ENCODE measurements around the gene MMP20.

MMP20 gene

DNA sequence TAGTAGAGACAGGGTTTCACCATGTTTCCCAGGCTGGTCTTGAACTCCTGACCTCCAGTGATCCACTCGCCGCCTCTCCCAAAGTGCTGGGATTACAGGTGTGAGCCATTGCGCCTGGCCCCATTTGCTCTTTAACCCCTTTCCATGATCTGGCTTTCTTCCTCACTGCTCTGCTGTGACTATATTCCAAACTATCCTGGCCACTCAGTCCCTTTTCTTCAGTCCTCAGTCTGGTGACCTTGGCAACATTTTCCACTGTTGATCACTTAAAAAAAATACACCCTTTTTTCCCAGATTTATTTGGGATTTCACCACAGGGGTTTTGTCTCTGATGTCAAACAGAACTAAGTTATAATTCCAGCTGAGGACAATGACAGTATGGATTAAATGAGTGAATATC, 24.5 kb downstream of the MMP20 start:
- no peak for DNase-seq (ENCODE audit: low read depth)

DNA sequence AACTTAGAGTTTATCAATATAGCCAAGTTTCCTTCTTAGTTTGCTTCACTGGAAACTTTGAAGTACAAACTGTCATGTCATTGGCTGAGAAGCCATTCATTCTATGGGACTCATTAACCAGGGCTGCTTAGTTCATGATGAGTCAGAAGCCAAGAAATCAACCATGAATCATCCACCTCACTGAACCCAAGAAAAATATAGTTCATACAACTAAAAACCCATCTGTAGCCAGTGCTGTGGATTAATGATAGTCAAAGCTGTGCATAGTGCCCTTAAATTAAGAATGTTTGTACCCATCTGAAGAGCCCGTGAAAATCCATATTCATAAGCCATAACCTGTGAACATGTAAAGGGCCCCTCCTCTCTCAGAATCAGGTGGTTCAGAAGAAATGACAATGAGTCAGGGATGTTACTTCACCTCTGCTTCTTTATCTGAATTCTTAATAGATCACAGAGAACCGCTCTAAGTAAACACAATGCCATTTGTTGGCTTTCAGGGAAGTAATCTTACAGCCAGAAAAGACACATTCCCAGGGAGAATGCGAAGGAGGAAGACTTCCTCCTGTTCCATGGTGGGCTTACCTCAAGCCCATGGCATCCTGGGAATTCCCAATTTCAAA, 25.4 kb downstream of the MMP20 start:
- H3K4me3 ChIP-seq (ENCODE audit: low read depth, low read length), result no peak overlapping the region
- peak; percentile 81 for DNase-seq (ENCODE audit: low read depth)

More for the DNA sequence above, 24.5 kb downstream of the MMP20 start:
- no peak overlapping the region for H3K4me3 ChIP-seq (ENCODE audit: low read depth, low read length)

DNA sequence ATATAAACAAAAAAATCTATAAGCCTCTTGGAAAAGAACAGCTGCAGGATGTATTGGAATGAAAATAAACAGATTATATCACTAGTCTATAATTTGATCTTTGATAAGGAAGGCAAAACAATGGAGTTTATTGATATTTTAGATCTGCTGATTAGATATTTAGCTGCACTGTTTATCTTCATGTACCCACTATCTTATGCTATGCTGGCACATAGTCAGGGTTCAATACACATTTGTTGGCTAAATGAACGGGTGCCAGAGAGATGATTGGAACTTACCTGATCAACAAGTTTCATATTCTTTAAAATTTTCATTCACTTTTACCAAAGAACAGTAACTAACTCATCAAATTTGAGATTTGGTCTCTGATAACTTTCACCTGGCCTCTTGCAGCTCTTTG, 26.9 kb downstream of the MMP20 start:
- no peak overlapping the region for H3K4me3 ChIP-seq (ENCODE audit: low read depth, low read length)
- DNase-seq (ENCODE audit: low read depth), result no peak

DNA sequence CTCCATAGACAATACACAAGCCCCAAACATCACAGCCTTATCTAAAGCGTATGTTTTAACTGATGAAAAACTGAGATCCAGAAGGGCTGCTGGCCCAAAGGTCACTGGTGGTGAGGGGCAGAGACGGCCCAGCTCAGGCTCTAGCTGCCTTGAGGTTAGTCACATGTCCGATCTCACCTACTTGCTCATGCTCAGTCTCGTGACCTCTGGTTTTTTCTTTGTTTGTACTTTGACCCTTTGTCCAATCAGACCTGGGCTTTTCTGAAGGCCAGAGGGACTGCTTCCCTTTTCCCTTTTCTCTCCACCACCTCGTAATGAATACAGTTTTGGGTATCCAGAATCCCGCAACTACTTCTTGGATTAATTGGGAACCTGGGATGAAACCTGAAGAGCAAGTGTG, 28.6 kb downstream of the MMP20 start:
- DNase-seq (ENCODE audit: low read depth), result no peak
- no peak overlapping the region for H3K4me3 ChIP-seq (ENCODE audit: low read depth, low read length)

DNA sequence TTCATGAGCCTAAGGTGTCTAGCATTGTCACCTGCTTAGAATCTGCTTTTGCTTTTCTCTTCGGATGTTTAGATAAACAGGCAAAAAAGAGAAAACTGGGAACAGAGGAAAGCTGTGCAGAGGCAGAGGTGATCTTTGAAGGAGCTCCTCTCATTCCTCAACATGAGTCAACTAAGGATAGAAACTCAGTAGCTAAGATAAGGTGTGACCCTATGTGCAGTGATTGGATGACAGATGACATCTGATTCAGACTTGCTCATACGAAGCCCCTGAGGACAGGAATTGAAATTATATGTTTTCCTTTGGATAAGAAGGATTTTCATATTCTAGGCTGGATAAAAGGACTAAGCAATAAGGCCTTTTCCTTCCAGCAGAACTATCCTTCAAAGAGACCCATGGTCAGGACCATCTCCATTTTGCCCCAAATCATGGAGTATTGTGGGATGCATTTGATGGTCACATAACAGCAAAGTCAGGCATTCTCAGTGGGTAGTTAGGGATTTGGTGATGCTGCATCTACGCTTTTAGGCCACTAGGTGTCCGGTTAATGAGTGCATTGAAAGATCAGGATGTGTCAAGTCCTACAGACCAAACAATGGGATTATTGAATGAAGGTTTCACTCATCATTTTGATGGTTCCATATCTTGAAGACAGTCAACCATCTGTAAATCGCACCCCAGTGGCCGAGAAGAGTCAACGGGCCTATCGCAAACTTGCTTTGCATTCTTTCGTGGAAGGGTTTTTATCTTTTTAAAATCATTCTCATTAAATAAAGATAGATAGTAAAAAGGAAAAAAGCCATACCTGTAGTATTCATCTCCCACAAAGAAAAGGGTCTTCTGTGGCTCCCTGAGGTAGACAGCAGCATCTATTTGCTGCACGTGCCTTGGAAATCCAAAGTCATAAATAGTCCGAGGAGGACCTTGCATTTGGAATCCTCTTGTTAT, 32.2 kb downstream of the MMP20 start:
- DNase-seq (ENCODE audit: low read depth), result no peak
- no peak overlapping the region for H3K4me3 ChIP-seq (ENCODE audit: low read depth, low read length)

DNA sequence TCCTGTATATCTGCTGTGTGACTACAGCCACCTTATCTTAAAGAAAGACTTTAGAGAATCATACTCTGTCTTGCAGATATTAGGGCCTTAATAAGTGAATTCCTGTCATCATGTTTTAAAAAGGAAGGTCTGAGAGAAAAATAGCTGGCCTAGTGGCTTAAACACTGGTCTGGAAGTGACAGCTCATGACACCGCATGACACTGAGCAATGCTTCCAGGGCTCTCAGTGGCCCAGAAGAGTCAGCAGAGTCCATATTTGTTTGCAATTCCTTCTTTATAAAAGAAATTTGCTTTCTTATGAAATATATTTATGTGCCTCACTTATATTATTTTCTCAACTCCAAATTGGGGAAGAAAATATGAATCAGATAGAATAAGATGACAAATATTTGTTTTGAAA, 33.0 kb downstream of the MMP20 start:
- no peak for DNase-seq (ENCODE audit: low read depth)
- no peak overlapping the region for H3K4me3 ChIP-seq (ENCODE audit: low read depth, low read length)

DNA sequence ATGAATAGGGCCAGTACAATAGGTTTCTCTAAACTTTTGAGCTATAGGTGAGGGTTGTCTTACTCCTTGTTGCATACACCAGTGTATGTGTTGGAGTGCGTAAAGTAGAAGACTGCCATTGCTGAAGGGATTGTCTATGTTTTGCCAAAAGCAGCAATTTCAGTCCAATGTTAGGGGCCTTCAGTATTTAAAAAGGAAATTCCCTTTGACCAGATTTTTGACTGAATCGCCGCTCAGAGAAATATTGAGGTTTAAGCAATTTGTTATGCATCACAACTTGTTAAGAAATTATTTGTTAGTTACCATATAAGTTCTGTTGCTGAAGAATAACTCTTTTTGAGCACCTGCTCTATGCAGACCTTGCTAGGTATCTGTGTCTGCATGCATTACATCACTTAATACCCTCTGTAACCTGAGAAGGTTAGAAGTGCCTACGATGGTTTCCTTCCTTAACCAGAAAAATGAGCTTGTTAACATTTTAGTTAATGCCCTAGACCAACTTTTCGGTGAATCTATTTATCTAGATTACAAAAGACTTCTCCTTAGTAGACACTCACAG, 33.9 kb downstream of the MMP20 start:
- no peak for DNase-seq (ENCODE audit: low read depth)
- H3K4me3 ChIP-seq (ENCODE audit: low read depth, low read length), result no peak overlapping the region

DNA sequence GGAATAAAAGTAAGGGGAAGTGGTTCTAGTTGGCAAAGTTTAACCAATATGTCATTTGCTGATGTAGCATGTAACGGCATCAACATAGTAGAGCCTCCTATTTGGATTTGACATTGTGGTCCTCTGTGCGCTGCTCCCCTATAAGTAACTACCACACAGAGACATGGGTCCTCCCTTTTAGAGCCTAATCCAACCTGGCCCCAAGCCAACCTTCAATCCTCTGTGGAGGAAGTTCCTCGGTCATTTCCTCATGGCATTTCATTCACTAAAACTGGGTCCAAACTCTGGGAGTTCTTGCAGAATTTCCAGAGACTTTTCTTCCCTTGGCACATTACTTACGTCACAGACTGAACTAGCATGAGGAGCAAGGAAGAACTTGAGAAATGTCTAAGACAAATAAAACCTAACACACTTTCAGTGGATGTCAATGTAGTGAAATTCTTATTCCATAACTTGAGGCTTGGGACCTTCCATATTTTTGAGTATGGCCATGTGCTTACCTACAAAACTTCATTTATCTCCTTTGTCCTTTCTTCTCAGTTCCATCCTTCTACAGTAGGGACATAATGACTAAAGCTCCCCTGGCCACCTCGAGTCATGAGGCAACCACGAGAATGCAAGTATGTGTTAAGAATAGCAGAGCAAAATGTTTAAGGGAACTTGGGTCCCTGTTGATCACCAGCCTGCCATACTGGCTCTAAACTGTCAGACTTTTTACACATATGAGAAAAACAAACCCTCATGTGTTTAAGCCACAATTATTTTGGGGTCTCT, 34.7 kb downstream of the MMP20 start:
- no peak for DNase-seq (ENCODE audit: low read depth)
- no peak overlapping the region for H3K4me3 ChIP-seq (ENCODE audit: low read depth, low read length)

DNA sequence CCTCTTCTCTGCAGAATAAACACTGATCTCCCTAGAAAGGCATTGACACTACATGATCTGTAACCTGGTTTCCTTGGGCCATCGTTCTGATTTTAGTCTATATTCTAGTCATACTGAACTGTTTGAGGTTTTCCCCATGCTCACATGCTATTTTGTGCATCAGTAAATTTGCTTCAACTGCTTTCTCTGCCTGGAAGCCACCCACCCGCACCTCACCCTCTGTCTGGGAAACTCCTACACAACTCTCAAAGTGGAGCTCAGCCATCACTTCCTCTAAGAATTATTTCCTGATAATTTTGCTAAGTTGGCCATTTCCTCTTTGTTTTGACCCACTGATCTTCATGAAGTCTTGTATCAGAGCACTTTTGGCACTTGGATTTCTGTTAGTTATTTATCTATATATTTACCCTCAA, 36.1 kb downstream of the MMP20 start:
- no peak overlapping the region for H3K4me3 ChIP-seq (ENCODE audit: low read depth, low read length)
- no peak for DNase-seq (ENCODE audit: low read depth)

DNA sequence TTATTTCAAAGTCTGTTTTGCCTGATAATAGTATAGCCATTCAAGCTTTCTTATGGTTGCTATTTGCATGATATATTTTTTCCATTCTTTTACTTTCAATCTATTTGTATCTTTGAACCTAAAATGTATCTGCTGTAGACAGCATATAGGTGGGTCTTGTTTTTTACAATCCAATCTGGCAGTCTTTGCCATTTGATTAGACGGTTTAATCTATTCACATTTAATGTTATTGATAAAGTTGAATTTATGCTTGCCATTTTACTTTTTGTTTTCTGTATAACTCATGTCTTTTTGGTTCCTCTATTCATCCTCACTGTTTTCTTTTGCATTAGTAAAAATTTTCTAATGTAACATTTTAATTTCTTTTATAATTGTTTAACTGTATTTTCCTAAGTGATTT, 37.4 kb downstream of the MMP20 start:
- no peak overlapping the region for H3K4me3 ChIP-seq (ENCODE audit: low read depth, low read length)
- no peak for DNase-seq (ENCODE audit: low read depth)

DNA sequence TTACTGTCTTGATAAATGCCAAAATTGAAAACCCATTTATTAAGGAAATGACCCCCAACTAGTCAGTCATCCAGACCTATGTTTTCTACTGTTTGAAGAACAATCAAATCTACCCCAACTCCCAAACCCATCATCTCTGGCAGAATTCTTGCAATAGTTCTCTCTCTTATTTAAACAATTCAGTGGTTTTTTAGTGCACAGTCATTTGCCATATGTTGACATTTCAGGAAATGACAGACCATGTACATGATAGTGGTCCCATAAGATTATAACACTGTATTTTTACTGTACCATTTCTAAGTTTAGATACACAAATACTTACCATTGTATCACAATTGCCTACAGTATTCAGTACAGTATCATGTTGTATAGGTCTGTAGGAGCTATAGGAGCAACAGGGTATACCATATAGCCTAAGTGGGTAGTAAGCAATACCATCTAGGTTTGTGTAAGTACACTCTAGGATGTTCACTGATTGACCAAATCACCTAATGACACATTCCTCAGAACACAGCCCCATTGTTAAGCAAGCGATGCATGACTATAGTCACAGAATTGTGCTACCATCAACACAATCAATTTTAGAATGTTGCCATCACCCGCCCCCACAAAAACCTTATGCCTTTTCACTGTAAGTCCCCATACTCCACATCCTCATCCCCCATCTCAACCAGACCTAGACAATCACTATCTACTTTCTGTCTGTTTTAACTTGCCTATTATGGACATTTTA, 41.8 kb downstream of the MMP20 start:
- H3K4me3 ChIP-seq (ENCODE audit: low read depth, low read length), result no peak overlapping the region
- DNase-seq (ENCODE audit: low read depth), result no peak

DNA sequence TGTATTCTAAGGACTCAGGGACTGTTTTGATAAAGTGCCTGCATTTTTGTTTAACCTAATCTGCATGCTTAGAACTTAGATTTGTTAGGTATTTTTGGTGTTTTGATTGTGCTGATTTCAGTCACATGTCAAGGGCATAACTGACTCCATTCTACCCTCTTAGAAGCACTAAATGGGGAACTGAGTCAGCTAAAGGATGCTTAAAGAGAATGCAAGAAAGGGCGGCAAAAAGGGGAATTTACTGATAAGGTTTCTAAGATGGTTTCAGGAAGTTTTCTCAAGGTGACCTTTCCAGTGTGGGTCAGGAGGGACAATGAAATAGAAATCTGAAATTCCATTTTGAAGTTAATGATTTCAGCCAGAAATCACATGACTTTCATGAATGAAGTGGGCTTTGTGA, 43.0 kb downstream of the MMP20 start:
- no peak for DNase-seq (ENCODE audit: low read depth)

DNA sequence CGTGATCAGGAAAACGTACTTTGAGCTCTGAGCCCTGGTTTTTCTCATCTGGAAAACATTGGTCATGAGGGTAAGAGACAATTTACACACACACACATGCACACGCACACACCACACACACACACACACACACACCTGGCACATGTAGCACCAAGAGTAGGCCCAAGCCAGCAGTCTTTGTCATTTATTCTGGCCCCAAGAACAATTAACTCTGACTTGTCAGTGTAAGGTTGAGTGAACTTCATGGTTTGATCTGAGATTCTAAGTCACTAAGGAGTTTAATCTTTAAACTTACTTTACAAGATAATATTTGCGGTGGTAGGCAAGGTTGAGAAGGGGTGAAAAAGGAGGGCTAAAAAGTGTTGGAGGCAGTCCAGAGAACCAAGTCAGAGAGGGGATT, 44.1 kb downstream of the MMP20 start:
- no peak overlapping the region for H3K4me3 ChIP-seq (ENCODE audit: low read depth, low read length)
- DNase-seq (ENCODE audit: low read depth), result no peak

More for the DNA sequence above, 43.0 kb downstream of the MMP20 start:
- no peak overlapping the region for H3K4me3 ChIP-seq (ENCODE audit: low read depth, low read length)

DNA sequence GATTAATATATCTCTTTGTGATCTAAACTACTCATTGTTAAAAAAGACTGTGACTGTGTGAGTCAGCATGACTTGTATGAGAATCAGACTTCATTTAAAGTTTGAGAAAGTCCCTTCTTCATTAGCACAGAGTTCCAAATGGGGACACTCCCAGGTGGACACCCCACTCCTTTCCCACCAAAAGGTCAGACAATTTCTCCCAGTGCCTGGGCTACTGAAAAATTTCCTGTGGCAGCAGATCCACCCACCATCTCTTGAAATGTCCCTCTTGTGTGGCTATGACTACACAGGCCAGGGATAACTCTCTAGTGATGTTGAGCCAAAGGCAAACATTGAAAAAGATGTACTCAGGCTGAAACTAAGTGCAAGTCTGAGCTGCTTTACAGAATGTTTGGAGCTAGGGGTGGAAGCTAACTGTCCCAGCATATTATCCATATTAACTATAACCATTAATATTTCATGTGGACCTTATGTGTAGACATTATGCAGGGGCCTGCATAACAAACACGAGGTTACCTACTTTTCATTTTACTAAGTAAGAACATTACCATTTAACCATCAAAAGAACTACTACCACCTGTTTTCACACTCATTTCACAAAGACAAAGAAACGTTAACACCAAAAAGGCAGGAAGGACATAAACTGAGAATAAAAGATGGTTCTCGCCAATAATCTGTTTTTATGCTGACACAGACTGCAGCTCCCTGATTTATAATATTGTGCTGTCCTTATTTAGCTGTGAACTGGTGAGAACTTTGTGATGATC, 44.8 kb downstream of the MMP20 start:
- no peak overlapping the region for H3K4me3 ChIP-seq (ENCODE audit: low read depth, low read length)
- DNase-seq (ENCODE audit: low read depth), result no peak

DNA sequence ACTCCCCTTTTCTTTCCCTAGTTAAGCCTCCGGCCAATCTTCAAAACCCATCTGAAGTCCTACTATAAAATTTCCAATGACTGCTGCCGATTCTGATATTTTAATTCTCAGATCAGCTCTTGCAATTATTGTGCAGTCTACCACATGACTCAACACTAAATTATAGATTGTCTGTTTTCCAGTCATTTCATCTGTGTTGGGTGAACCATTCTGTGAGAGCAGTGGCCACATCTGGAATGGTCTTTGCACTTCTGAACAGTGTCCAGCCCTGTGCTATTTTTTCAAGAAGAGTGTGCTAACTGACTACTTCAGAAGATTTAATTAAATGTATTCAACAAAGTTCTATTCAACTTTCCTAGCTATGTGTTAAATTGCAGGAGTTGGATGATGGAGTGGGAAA, 47.4 kb downstream of the MMP20 start:
- no peak for DNase-seq (ENCODE audit: low read depth)
- H3K4me3 ChIP-seq (ENCODE audit: low read depth, low read length), result no peak overlapping the region

DNA sequence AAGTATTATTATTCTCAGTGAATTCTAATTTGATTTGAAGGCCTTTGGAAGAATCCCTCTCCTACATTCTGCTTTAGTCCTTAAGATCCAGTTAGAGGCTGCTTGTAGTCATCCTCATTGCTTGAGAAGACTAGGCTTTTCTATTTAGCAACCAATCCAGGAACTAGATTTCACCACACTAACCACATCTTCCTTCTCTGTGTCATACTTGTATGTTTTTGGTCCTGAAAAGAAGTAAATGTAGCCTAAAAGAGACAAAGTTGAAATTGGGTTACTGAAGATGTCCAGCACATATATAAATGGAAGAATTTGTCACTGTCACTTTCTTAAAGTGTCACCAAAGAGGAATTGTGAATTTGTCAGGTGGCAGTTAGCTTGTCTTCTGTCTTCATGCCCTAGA, 48.0 kb downstream of the MMP20 start:
- no peak overlapping the region for H3K4me3 ChIP-seq (ENCODE audit: low read depth, low read length)
- DNase-seq (ENCODE audit: low read depth), result peak; percentile 25

DNA sequence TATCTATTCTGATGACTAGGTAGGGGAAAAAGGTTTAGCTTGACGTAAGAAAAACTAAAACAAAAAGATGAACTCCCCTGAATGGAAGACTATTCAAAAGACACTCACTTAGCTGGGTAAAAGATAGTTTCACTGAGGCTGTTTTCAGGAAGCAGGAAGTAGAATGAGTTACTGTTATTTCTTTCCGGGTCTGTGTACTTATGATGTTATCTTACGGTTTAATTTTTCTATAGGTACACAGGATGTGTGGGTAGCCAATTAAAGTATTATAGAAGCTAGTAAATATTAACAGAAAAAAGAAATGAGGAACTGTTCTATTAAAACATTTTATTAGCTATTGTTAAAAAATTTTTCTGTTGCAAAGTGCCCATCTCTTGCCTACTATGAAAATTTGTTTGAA, 48.8 kb downstream of the MMP20 start:
- H3K4me3 ChIP-seq (ENCODE audit: low read depth, low read length), result no peak overlapping the region
- no peak for DNase-seq (ENCODE audit: low read depth)

DNA sequence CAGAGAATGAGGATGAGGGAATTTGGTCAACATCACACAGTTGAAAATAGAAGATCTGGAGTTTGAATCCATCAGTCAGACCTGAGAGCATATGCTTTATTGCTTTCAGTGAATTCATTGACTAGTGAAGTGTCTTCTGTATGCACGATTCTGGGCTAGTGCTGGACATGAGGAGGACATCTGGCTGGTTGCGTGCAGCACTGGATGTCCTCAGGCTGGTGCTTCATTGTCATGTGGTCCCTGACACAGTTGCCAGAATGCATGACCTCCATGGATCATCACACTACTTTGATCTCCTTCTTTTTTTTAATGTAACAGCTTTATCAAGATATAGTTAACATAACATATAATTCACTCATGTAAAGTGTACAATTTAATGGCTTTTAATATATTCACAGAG, 50.1 kb downstream of the MMP20 start:
- no peak for DNase-seq (ENCODE audit: low read depth)
- no peak overlapping the region for H3K4me3 ChIP-seq (ENCODE audit: low read depth, low read length)

DNA sequence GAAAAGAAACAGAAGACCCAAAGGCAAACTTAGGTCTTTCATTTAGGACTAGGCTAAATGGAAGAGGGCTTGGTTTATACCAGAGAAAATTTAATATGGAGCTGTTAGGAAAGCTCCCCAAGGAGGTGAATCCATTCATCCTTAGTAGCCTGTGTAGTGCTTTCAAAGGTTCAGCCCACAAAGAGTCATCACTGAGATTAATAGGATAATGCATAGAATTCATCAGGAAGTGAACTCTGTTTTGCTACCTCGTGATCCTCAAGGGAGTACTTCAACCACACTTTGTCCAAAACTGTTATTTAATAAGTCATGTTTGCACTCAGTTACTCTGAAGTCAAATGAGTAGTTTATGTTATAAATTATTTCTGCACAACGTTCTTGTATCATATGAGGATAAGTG, 51.3 kb downstream of the MMP20 start:
- peak; percentile 64 for DNase-seq (ENCODE audit: low read depth)

More for the DNA sequence above, 51.3 kb downstream of the MMP20 start:
- no peak overlapping the region for H3K4me3 ChIP-seq (ENCODE audit: low read depth, low read length)
